Activated naive CD4-positive, alpha-beta T cell treated with Interleukin-2 at 50 U/mL for 16 hours (primary cell): ENCODE measurements around the gene TPBGL.
A peak's percentile ranks its signal among the peaks of the same experiment; 100 is the strongest.
"Not testable (repeated sequence)": the region's sequence is repeated elsewhere in the genome, so short reads cannot be mapped to it uniquely, and the experiment has no call there.

Experiments used
- DNase-seq: peaks from one replicate; pipeline ENCODE4 v3.0.0-alpha.2; 2020

TPBGL gene

GRCh38 chr11:75273411-75274391 is 33.1 kb downstream of the TPBGL start:
- DNase-seq: no peak

- DNase-seq: not testable (repeated sequence)
These were observed 34.1 kb downstream of the TPBGL start for GRCh38 chr11:75274716-75275115.

- peak; percentile 63 for DNase-seq
These were observed 35.0 kb downstream of the TPBGL start for GRCh38 chr11:75275581-75275980.

GRCh38 chr11:75276186-75276585 is 35.6 kb downstream of the TPBGL start:
- DNase-seq: no peak

- no peak for DNase-seq
These were observed 36.1 kb downstream of the TPBGL start for GRCh38 chr11:75276686-75277085.

GRCh38 chr11:75277211-75277805 is 36.7 kb downstream of the TPBGL start:
- DNase-seq: no peak

GRCh38 chr11:75277991-75278790 is 37.6 kb downstream of the TPBGL start:
- no peak for DNase-seq

- DNase-seq: no peak
These were observed 38.7 kb downstream of the TPBGL start for GRCh38 chr11:75279273-75279672.

GRCh38 chr11:75280227-75280701 is 39.7 kb downstream of the TPBGL start:
- peak; percentile 76 for DNase-seq

- DNase-seq: no peak
These were observed 40.3 kb downstream of the TPBGL start for GRCh38 chr11:75280770-75281468.

- no peak for DNase-seq
These were observed 41.0 kb downstream of the TPBGL start for GRCh38 chr11:75281469-75282095.

GRCh38 chr11:75283391-75283931 is 42.9 kb downstream of the TPBGL start:
- no peak for DNase-seq

- DNase-seq: no peak
These were observed 45.3 kb downstream of the TPBGL start for GRCh38 chr11:75285776-75286360.

GRCh38 chr11:75286826-75287465 is 46.4 kb downstream of the TPBGL start:
- DNase-seq: no peak

GRCh38 chr11:75287579-75287978 is 47.0 kb downstream of the TPBGL start:
- DNase-seq: no peak

- DNase-seq: no peak
These were observed 48.9 kb downstream of the TPBGL start for GRCh38 chr11:75289511-75289760.

- DNase-seq: no peak
These were observed 49.3 kb downstream of the TPBGL start for GRCh38 chr11:75289919-75290318.

- no peak for DNase-seq
These were observed 51.2 kb downstream of the TPBGL start for GRCh38 chr11:75291741-75292140.

- no peak for DNase-seq
These were observed 52.4 kb downstream of the TPBGL start for GRCh38 chr11:75292943-75293342.
